OCI-LY1 (cell line): Measurements from ENCODE around the gene MPI.

Source experiments
- H2AFZ ChIP-seq: fragments of 200-600 bp; sonication (generic), shearing (Covaris generic); 2 replicates; pipeline ENCODE4 v1.6.0; 2014; ENCODE audit warnings: antibody characterized with exemption, mild to moderate bottlenecking, low read length
- H3F3A ChIP-seq: fragments of 200-600 bp; sonication (generic), shearing (Covaris generic); 2 replicates; pipeline ENCODE4 v1.6.0; 2014; ENCODE audit warnings: mild to moderate bottlenecking, antibody characterized with exemption, low read length, moderate library complexity; ENCODE audit not compliant: insufficient read depth
- H3K27ac ChIP-seq: fragments of 200-600 bp; sonication (generic); 2 replicates; pipeline ENCODE4 v1.5.1; 2014; ENCODE audit warnings: low read length, mixed run types, mild to moderate bottlenecking, low read depth; ENCODE audit not compliant: poor library complexity, severe bottlenecking
- H3K27me3 ChIP-seq: fragments of 200-600 bp; sonication (generic); 2 replicates; pipeline ENCODE4 v1.6.0; 2014; ENCODE audit warnings: antibody characterized with exemption, mild to moderate bottlenecking, low read length, moderate library complexity; ENCODE audit not compliant: insufficient read depth
- H3K36me3 ChIP-seq: fragments of 200-600 bp; sonication (generic); 2 replicates; pipeline ENCODE4 v1.6.1; 2014; ENCODE audit warnings: mild to moderate bottlenecking, antibody characterized with exemption, low read length, moderate library complexity, mixed read lengths; ENCODE audit not compliant: insufficient read depth
- H3K4me1 ChIP-seq: fragments of 200-600 bp; sonication (generic); 2 replicates; pipeline ENCODE4 v1.5.1; 2014; ENCODE audit warnings: mild to moderate bottlenecking, low read length, moderate library complexity; ENCODE audit not compliant: insufficient read depth, severe bottlenecking
- H3K4me2 ChIP-seq: fragments of 200-600 bp; sonication (generic), shearing (Covaris generic); 2 replicates; pipeline ENCODE4 v1.6.1; 2014; ENCODE audit warnings: low read length
- H3K4me3 ChIP-seq: fragments of 200-600 bp; sonication (generic); 2 replicates; pipeline ENCODE4 v1.5.1; 2014; ENCODE audit warnings: low read length, low read depth, mild to moderate bottlenecking, mixed read lengths; ENCODE audit not compliant: poor library complexity, severe bottlenecking
- H3K79me2 ChIP-seq: fragments of 200-600 bp; shearing (Covaris generic); 2 replicates; pipeline ENCODE4 v1.6.1; 2016; ENCODE audit warnings: mixed run types, low read length, mixed read lengths; ENCODE audit not compliant: insufficient read depth
- H3K9ac ChIP-seq: fragments of 200-600 bp; sonication (generic), shearing (Covaris generic); 2 replicates; pipeline ENCODE4 v1.6.1; 2014; ENCODE audit warnings: mild to moderate bottlenecking, low read length, mixed read lengths
- H3K9me2 ChIP-seq: fragments of 200-600 bp; sonication (generic), shearing (Covaris generic); 2 replicates; pipeline ENCODE4 v1.6.1; 2014; ENCODE audit warnings: low read depth, mild to moderate bottlenecking, low read length, mixed read lengths
- H3K9me3 ChIP-seq: fragments of 200-600 bp; shearing (Covaris generic); 2 replicates; pipeline ENCODE4 v1.6.1; 2014; ENCODE audit warnings: low read length, mixed read lengths
- H4K20me1 ChIP-seq: fragments of 200-600 bp; sonication (generic), shearing (Covaris generic); 2 replicates; pipeline ENCODE4 v1.6.0; 2016; ENCODE audit warnings: mild to moderate bottlenecking, low read length; ENCODE audit not compliant: insufficient read depth
- EZH2 ChIP-seq: fragments of 200-600 bp; sonication (generic), shearing (Covaris generic); IDR thresholded peaks from 2 replicates; pipeline ENCODE4 v1.8.0; 2017; ENCODE audit warnings: borderline replicate concordance, mixed run types, mild to moderate bottlenecking, antibody characterized with exemption, low read length, moderate library complexity, mixed read lengths
- TF ChIP-seq, protein P1 (sequence below): fragments of 200-600 bp; sonication (generic), shearing (Covaris generic); IDR thresholded peaks from 2 replicates; pipeline ENCODE4 v1.5.1; 2017; ENCODE audit warnings: mild to moderate bottlenecking, antibody characterized with exemption, low read length, moderate library complexity, mixed read lengths

Gene MPI

DNA sequence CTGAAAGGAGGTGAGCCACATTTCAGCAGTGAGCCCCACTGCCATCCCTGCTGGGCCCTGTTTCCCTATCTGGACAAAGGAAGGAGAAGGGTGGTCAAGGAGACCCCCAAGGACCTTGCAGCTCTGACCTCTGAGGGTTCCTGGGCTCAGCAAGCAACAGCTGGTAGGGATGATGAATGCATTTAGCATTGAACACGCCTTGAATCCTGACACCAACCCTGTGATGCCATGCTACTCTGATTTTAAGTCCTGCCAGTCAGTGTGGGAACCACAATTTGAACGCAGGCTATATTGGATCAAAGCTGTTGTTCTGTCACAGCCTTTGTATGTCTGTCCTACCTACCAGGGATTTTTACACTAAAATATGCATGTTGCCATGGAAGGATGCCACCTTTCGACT is 6.5 kb downstream of the MPI start:
- Histone ChIP-seq H3K27me3 (no peaks in the 10 kb centered on the region), H4K20me1 (no peaks in the 10 kb centered on the region), H3K4me2 (no peak overlapping the region), H3K4me1 (peaks cover 3% of the 10 kb centered on the region), H3K9me3 (no peaks in the 10 kb centered on the region), H3K4me3 (no peak overlapping the region), H2AFZ (no peak overlapping the region), H3K9me2 (no peaks in the 10 kb centered on the region), H3K27ac (no peak overlapping the region), H3K36me3 (peaks cover 75% of the 10 kb centered on the region), H3F3A (no peaks in the 10 kb centered on the region), H3K9ac (no peak overlapping the region), H3K79me2 (no peaks in the 10 kb centered on the region)
- no peak for TF ChIP-seq EZH2
- TF ChIP-seq, protein P1, sequence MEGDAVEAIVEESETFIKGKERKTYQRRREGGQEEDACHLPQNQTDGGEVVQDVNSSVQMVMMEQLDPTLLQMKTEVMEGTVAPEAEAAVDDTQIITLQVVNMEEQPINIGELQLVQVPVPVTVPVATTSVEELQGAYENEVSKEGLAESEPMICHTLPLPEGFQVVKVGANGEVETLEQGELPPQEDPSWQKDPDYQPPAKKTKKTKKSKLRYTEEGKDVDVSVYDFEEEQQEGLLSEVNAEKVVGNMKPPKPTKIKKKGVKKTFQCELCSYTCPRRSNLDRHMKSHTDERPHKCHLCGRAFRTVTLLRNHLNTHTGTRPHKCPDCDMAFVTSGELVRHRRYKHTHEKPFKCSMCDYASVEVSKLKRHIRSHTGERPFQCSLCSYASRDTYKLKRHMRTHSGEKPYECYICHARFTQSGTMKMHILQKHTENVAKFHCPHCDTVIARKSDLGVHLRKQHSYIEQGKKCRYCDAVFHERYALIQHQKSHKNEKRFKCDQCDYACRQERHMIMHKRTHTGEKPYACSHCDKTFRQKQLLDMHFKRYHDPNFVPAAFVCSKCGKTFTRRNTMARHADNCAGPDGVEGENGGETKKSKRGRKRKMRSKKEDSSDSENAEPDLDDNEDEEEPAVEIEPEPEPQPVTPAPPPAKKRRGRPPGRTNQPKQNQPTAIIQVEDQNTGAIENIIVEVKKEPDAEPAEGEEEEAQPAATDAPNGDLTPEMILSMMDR = no peak

DNA sequence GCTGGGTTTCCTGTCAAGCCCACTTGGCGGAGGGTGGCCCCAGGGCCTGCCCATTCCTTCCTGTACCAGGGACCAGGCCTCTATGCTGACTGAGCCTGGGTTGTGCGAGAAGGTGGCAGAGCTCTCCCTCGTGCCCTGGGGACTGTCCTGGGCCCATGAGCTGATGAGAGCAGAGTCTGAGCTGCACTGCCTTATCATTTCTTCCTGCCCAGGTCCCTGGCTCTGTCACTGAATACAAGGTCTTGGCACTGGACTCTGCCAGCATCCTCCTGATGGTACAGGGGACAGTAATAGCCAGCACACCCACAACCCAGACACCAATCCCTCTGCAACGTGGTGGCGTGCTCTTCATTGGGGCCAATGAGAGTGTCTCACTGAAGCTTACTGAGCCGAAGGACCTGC is 7.5 kb downstream of the MPI start:
- Histone ChIP-seq H2AFZ (no peak overlapping the region), H3K36me3 (peaks cover 76% of the 10 kb centered on the region)

GRCh38 chr15:74901612-74902063 is 11.8 kb downstream of the MPI start:
- TF ChIP-seq EZH2 = no peak
- TF ChIP-seq, protein P1 = peak; percentile 92
- H3K4me3 ChIP-seq = no peak overlapping the region
- no peak overlapping the region for H2AFZ ChIP-seq
- no peaks in the 10 kb centered on the region; the same call in 1 of the 2 replicates for H3F3A ChIP-seq
- peaks cover 7% of the 10 kb centered on the region; the same call in 1 of the 2 replicates for H3K79me2 ChIP-seq
- H3K36me3 ChIP-seq = peaks cover 76% of the 10 kb centered on the region
- H4K20me1 ChIP-seq = no peaks in the 10 kb centered on the region
- H3K27ac ChIP-seq = peak overlapping the region; percentile 73
- no peaks in the 10 kb centered on the region for H3K9me3 ChIP-seq
- H3K27me3 ChIP-seq = no peaks in the 10 kb centered on the region
- no peak overlapping the region for H3K4me2 ChIP-seq
- H3K4me1 ChIP-seq = peaks cover 29% of the 10 kb centered on the region
- H3K9me2 ChIP-seq = no peaks in the 10 kb centered on the region
- no peak overlapping the region for H3K9ac ChIP-seq

More for the DNA sequence above, 7.5 kb downstream of the MPI start:
- H3K9ac ChIP-seq = no peak overlapping the region
- H3K4me1 ChIP-seq = peaks cover 3% of the 10 kb centered on the region
- no peaks in the 10 kb centered on the region for H3K79me2 ChIP-seq
- no peaks in the 10 kb centered on the region for H3K9me2 ChIP-seq
- H3K27me3 ChIP-seq = no peaks in the 10 kb centered on the region
- H3K4me2 ChIP-seq = no peak overlapping the region
- H3F3A ChIP-seq = no peaks in the 10 kb centered on the region; the same call in 1 of the 2 replicates
- no peaks in the 10 kb centered on the region for H4K20me1 ChIP-seq
- H3K9me3 ChIP-seq = no peaks in the 10 kb centered on the region
- TF ChIP-seq, protein P1 = no peak
- TF ChIP-seq EZH2 = no peak
- H3K4me3 ChIP-seq = no peak overlapping the region
- H3K27ac ChIP-seq = no peak overlapping the region
